ENCODE measurements around the gene AKAIN1.

DNA sequence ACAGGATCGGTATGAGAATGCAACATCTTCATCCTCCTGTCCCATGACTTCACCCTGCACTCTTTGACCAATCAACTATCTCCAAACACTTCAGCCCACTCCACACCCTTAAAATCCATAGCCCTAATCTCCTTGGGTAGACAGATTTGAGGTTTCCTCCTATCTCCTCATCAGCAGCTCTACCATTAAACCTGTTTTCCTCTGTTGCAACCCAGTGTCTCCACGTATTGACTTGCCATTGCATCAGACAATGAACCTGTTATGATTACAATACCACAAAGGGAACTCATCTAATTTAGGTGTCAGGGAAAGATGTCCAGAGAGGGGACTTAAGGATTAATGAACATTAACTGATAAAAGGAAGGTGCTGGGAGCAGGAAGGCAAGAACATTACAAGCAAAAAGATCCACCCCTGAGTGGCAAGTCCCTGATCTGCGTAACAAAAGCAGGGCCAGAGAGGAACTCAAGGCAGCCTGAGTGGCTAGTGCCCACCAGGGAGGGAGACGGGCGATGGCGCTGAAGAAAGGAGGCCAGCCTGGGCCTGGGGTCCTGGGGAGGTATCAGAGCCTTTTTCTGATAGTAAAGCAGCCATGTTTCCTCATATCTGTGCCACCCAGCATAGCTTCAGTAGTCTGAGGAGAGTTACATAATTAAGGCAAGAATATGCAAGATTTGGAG is 44.6 kb downstream of the AKAIN1 start:
- TF ChIP-seq, protein P1, sequence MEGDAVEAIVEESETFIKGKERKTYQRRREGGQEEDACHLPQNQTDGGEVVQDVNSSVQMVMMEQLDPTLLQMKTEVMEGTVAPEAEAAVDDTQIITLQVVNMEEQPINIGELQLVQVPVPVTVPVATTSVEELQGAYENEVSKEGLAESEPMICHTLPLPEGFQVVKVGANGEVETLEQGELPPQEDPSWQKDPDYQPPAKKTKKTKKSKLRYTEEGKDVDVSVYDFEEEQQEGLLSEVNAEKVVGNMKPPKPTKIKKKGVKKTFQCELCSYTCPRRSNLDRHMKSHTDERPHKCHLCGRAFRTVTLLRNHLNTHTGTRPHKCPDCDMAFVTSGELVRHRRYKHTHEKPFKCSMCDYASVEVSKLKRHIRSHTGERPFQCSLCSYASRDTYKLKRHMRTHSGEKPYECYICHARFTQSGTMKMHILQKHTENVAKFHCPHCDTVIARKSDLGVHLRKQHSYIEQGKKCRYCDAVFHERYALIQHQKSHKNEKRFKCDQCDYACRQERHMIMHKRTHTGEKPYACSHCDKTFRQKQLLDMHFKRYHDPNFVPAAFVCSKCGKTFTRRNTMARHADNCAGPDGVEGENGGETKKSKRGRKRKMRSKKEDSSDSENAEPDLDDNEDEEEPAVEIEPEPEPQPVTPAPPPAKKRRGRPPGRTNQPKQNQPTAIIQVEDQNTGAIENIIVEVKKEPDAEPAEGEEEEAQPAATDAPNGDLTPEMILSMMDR (IDR thresholded peaks at IDR 0.05): no peak
- TF ChIP-seq EP300 (IDR thresholded peaks at IDR 0.05) (no peak), POLR2A (IDR thresholded peaks at IDR 0.05; ENCODE audit: low read depth) (no peak), POLR2AphosphoS5 (IDR thresholded peaks at IDR 0.05) (no peak)
